ENCODE data around the gene STK24. TPM values are rescaled to one million over a fixed set of nuclear protein-coding genes. Genes with fewer than 3 reads are reported as not detected.

STK24 gene
- total RNA-seq, 1 experiment from 2014 or later, result 84.8 TPM

DNA sequence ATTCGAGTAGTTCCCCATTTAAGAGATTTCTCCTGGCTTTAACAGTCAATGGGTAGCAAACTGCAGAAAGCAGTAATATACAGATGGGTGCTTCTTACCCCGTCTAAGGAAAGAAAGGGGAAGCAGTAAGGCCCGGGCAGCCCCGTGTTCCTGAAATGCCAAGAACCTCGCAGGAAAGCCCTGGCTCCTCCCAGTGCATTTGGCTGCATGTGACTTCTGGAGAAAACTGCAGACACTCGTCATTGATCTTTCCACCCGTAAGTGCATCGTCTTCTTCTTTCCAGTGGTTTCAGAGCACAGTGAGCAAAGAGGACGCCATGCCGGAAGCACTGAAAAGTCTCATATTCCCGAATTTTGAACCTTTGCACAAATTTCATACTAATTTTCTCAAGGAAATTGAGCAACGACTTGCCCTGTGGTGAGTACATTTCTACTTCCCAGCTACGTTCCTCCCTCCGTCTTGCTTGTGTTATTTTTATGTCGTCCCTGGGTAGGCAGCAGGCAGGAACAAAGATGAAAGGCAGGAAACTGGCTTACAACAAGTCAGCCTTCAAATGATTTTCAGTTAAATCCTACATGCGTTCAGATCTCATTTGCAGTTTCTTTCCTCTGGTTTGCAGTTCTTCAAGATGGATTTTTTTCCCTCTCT lies 165.2 kb downstream of the STK24 start:
- H3K4me1 ChIP-seq (ENCODE audit: insufficient read depth, low read length, poor library complexity, severe bottlenecking), result no peaks in the 10 kb centered on the region
- no peaks in the 10 kb centered on the region for H3K27me3 ChIP-seq (replicated peaks; ENCODE audit: insufficient read depth, low read depth, low read length, poor library complexity)
- no TSS peak for BruUV-seq (replicated peaks)
- no peak overlapping the region for H3K4me3 ChIP-seq (ENCODE audit: low read depth, low read length, poor library complexity, severe bottlenecking)
- no peak for TF ChIP-seq EZH2 (IDR thresholded peaks at IDR 0.05; ENCODE audit: borderline replicate concordance, low read depth, low read length, poor library complexity, severe bottlenecking)
- TF ChIP-seq, protein P1, sequence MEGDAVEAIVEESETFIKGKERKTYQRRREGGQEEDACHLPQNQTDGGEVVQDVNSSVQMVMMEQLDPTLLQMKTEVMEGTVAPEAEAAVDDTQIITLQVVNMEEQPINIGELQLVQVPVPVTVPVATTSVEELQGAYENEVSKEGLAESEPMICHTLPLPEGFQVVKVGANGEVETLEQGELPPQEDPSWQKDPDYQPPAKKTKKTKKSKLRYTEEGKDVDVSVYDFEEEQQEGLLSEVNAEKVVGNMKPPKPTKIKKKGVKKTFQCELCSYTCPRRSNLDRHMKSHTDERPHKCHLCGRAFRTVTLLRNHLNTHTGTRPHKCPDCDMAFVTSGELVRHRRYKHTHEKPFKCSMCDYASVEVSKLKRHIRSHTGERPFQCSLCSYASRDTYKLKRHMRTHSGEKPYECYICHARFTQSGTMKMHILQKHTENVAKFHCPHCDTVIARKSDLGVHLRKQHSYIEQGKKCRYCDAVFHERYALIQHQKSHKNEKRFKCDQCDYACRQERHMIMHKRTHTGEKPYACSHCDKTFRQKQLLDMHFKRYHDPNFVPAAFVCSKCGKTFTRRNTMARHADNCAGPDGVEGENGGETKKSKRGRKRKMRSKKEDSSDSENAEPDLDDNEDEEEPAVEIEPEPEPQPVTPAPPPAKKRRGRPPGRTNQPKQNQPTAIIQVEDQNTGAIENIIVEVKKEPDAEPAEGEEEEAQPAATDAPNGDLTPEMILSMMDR (conservative IDR thresholded peaks at IDR 0.05; ENCODE audit: low read depth, low read length), result no peak
- H3K9me3 ChIP-seq (ENCODE audit: low read depth, low read length, poor library complexity, severe bottlenecking), result no peaks in the 10 kb centered on the region
- ChIA-PET CTCF (no interaction called here), POLR2A (ENCODE audit: low non-redundant PET) (no interaction called here)
- peaks cover 24% of the 10 kb centered on the region for H3K36me3 ChIP-seq (ENCODE audit: insufficient read depth, low read length, poor library complexity, severe bottlenecking)
- intact Hi-C loops (cut with micrococcal nuclease; ENCODE audit: unreplicated experiment), result no loop called here
- DNase-seq (ENCODE audit: low spot score), result no peak
- H3K27ac ChIP-seq (ENCODE audit: low read depth, low read length, poor library complexity, severe bottlenecking), result no peak overlapping the region

DNA sequence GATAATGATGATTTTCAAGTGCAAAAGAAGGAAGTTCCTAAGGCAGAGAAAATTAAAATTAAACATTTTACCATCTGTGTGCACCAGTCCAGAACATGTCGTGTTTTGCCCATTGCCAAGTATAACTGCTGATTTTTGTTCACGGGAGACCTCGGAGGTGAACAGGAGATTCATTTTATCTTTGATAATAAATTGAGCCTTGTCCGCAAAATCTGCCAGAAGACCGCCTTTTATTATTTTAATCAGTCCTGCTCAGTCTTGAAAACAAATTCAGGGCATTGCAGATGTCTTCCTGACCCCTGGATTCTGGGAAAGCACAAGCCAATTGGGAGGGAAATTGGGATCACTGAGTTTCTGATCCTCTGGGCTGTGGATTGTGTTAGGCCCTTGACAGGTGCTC lies 165.9 kb downstream of the STK24 start:
- Histone ChIP-seq H3K27me3 (replicated peaks; ENCODE audit: insufficient read depth, low read depth, low read length, poor library complexity) (no peaks in the 10 kb centered on the region), H3K27ac (ENCODE audit: low read depth, low read length, poor library complexity, severe bottlenecking) (no peak overlapping the region), H3K4me3 (ENCODE audit: low read depth, low read length, poor library complexity, severe bottlenecking) (no peak overlapping the region), H3K4me1 (ENCODE audit: insufficient read depth, low read length, poor library complexity, severe bottlenecking) (no peaks in the 10 kb centered on the region), H3K36me3 (ENCODE audit: insufficient read depth, low read length, poor library complexity, severe bottlenecking) (peaks cover 24% of the 10 kb centered on the region), H3K9me3 (ENCODE audit: low read depth, low read length, poor library complexity, severe bottlenecking) (no peaks in the 10 kb centered on the region)
- no peak for DNase-seq (ENCODE audit: low spot score)
- no peak for TF ChIP-seq EZH2 (IDR thresholded peaks at IDR 0.05; ENCODE audit: borderline replicate concordance, low read depth, low read length, poor library complexity, severe bottlenecking)
- TF ChIP-seq, protein P1 (conservative IDR thresholded peaks at IDR 0.05; ENCODE audit: low read depth, low read length), result no peak
- BruUV-seq (replicated peaks), result no TSS peak
- ChIA-PET CTCF (no interaction called here), POLR2A (ENCODE audit: low non-redundant PET) (no interaction called here)
- intact Hi-C loops (cut with micrococcal nuclease; ENCODE audit: unreplicated experiment), result no loop called here

DNA sequence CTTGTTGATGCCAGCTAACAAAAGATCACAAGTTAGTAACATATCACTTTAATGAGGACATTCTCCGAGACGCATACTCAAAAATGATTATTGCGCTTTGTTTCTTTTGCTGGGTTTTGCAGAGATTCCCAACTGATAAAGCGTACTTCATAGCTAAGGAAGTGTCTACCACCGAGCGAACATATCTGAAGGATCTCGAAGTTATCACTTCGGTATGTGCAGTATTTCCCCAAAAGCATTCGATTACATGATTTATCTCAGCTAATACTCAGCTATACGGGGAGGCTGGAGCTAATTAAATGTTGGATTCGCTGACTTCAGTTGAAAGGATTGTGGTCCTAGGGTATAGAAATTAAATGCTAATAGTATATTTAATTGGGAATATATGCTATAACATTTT lies 166.3 kb downstream of the STK24 start:
- ChIA-PET CTCF (no interaction called here), POLR2A (ENCODE audit: low non-redundant PET) (no interaction called here)
- no peak overlapping the region for H3K4me3 ChIP-seq (ENCODE audit: low read depth, low read length, poor library complexity, severe bottlenecking)
- H3K36me3 ChIP-seq (ENCODE audit: insufficient read depth, low read length, poor library complexity, severe bottlenecking), result peaks cover 22% of the 10 kb centered on the region
- H3K4me1 ChIP-seq (ENCODE audit: insufficient read depth, low read length, poor library complexity, severe bottlenecking), result no peaks in the 10 kb centered on the region
- no peak for DNase-seq (ENCODE audit: low spot score)
- no peaks in the 10 kb centered on the region for H3K9me3 ChIP-seq (ENCODE audit: low read depth, low read length, poor library complexity, severe bottlenecking)
- BruUV-seq (replicated peaks), result no TSS peak
- TF ChIP-seq, protein P1 (conservative IDR thresholded peaks at IDR 0.05; ENCODE audit: low read depth, low read length), result no peak
- TF ChIP-seq EZH2 (IDR thresholded peaks at IDR 0.05; ENCODE audit: borderline replicate concordance, low read depth, low read length, poor library complexity, severe bottlenecking), result no peak
- no peak overlapping the region for H3K27ac ChIP-seq (ENCODE audit: low read depth, low read length, poor library complexity, severe bottlenecking)
- intact Hi-C loops (cut with micrococcal nuclease; ENCODE audit: unreplicated experiment), result no loop called here
- H3K27me3 ChIP-seq (replicated peaks; ENCODE audit: insufficient read depth, low read depth, low read length, poor library complexity), result no peaks in the 10 kb centered on the region

Data from A673 (cell line).